Heart left ventricle (tissue), 16 donors: ENCODE data around the gene POMGNT1. TPM values are rescaled to one million over a fixed set of nuclear protein-coding genes. Genes with fewer than 3 reads are reported as not detected.

Experiments
- ATAC-seq, 4 donors: fragments of 200-7000 bp; cut with Tn5 transposase; one replicate each; pipeline ENCODE4 v1.9.1; 2020 to 2022; ENCODE audit warnings: moderate library complexity in 4 of 4, mild to moderate bottlenecking in 3 of 4, moderate number of reproducible peaks in 1 of 4
- DNase-seq, 5 donors: peaks; one replicate each; pipeline ENCODE4 v3.0.0-alpha.2; 2020
- H3K27ac ChIP-seq, 12 donors: fragments of 200-600 bp; sonication (generic) in 4 of 12; one replicate each; pipeline versions ENCODE4 v1.5.0 to v1.8.0; 2016 to 2022; ENCODE audit warnings: mild to moderate bottlenecking in 2 of 12
- H3K27me3 ChIP-seq, 9 donors: fragments of 200-600 bp; sonication (generic) in 2 of 9; one replicate each; pipeline versions ENCODE4 v1.5.1 to v1.8.0; 2016 to 2022; ENCODE audit warnings: mild to moderate bottlenecking in 3 of 9
- H3K36me3 ChIP-seq, 9 donors: fragments of 200-600 bp; sonication (generic) in 2 of 9; one replicate each; pipeline versions ENCODE4 v1.5.0 to v1.8.0; 2018 to 2022; ENCODE audit warnings: mild to moderate bottlenecking in 2 of 9
- H3K4me1 ChIP-seq, 12 donors: fragments of 200-600 bp; sonication (generic) in 4 of 12; one replicate each; pipeline versions ENCODE4 v1.5.0 to v1.8.0; 2016 to 2022; ENCODE audit warnings: mild to moderate bottlenecking in 3 of 12
- H3K4me3 ChIP-seq, 12 donors: fragments of 200-600 bp; sonication (generic) in 4 of 12; one replicate each; pipeline versions ENCODE4 v1.5.0 to v1.8.0; 2017 to 2022; ENCODE audit warnings: mild to moderate bottlenecking in 9 of 12, moderate library complexity in 4 of 12
- H3K9me3 ChIP-seq, 12 donors: fragments of 200-600 bp; sonication (generic) in 4 of 12; one replicate each; pipeline versions ENCODE4 v1.5.0 to v1.8.0; 2016 to 2022; ENCODE audit warnings: mild to moderate bottlenecking in 1 of 12
- CTCF ChIP-seq, 12 donors: fragments of 200-600 bp; sonication (generic) in 4 of 12; IDR thresholded peaks; one replicate each; pipeline versions ENCODE4 v1.5.0 to v1.8.0; 2018 to 2022; ENCODE audit warnings: antibody characterized with exemption in 12 of 12, mild to moderate bottlenecking in 5 of 12
- POLR2A ChIP-seq, 2 donors: fragments of 450-650 bp; IDR thresholded peaks; one replicate each; pipeline ENCODE4 v1.6.1; 2017; ENCODE audit warnings: antibody characterized with exemption in 2 of 2, mild to moderate bottlenecking in 2 of 2, moderate library complexity in 2 of 2
- WGBS, 4 donors: extraction: QIAGEN DNeasy Blood & Tissue Kit in 2 of 4; methylation state at CpG; one replicate each; pipeline versions ENCODE4 v1.1.5 to v1.1.7; 2013 to 2018; 5-methylcytosine and 5-hydroxymethylcytosine counted together
- intact Hi-C, 10 donors: fragments of 100-400 bp; cut with DNase I; formaldehyde crosslinking; loops; one replicate each; pipeline versions ENCODE4 v1.11.1 to v1.14.2; 2022
- polyA plus RNA-seq, 2 donors: library from polyadenylated mRNA; stranded (reverse); fragments of 200-250 nt; gene quantifications; one replicate each; pipeline ENCODE4 v1.2.3, GENCODE V29; 2013
- total RNA-seq, 9 donors: library from RNA; depleted of rRNA in 2 of 9; stranded (reverse); fragments of >200 nt in 2 of 9; fragmentation: NEBNext Ultra II Directional in 3 of 9; extraction: Animal tissue kit (Norgen Biotek cat#: 25700) in 3 of 9; gene quantifications; one replicate each; pipeline versions ENCODE4 v1.1.0 to v1.2.4, GENCODE V29; 2016 to 2023
- donor health status: ischemic (EF 13 %, LVEDD 7.1; RV severe dilation, severe dysfunction).
- donor health status: healthy with polysubstance abuse.
- donor health status: DM: no; HTN: yes; CAD: no.
- donor health status: DM: no; HTN: no; CAD: no.
- donor health status: ischemic (EF 25% LVEDD 6.9; RV normal size, moderate dysfunction).
- donor health status: ischemic (EF 25% LVEDD 5.7; RV mildly dilated, moderate dysfunction).
- donor health status: healthy.
- donor health status: DM: yes; HTN: yes; CAD: no.
- donor health status: ischemic (EF 35%, LVEDD 5.7; RV mildly dilated, moderate dysfunction).
- donor health status: nonischemic (EF 11% LVEDD 7.7; RV severe dilation, severe dysfunction).
- donor health status: DM: yes; HTN: yes; CAD: no.
- donor health status: PGD.
- donor health status: ischemic (EF 29% LVEDD 5.4; RV normal size, mild dysfunction).
- donor health status: nonischemic (EF 23%, LVEDD 6.1; RV moderate dilation, normal function).

The POMGNT1 gene
- total and polyA plus RNA-seq, 11 donors: 85.2 to 203 (median 139) TPM

- Histone ChIP-seq H3K4me3 (no peak overlapping the region), H3K27me3 (no peaks in the 10 kb centered on the region), H3K36me3 (peaks cover 0 to 25% (median 0%) of the 10 kb centered on the region in 9 donors), H3K27ac (no peak overlapping the region), H3K9me3 (no peaks in the 10 kb centered on the region), H3K4me1 (peaks cover 0 to 25% (median 0%) of the 10 kb centered on the region in 12 donors)
- no peak for DNase-seq
- intact Hi-C loops: loop anchor here in 6 of 10 donors (2.0 to 5.0 kb wide), 2 partner anchors 184 to 185 kb away; no protein-coding TSS in a partner anchor
- ATAC-seq: peak in 1 of 4 donors; percentile 27
- TF ChIP-seq CTCF (IDR thresholded peaks at IDR 0.05) (no peak), POLR2A (IDR thresholded peaks at IDR 0.05) (no peak)
- WGBS, 4 donors: 43 to 63% (median 48%) methylated on average over 4 of the region's 4 CpGs
Observed at GRCh38 chr1:46221749-46222148, 23.5 kb upstream of the POMGNT1 start.

- TF ChIP-seq CTCF (IDR thresholded peaks at IDR 0.05) (no peak), POLR2A (IDR thresholded peaks at IDR 0.05) (no peak)
- no peak for ATAC-seq
- Histone ChIP-seq H3K27me3 (no peaks in the 10 kb centered on the region), H3K4me1 (peaks cover 0 to 25% (median 0%) of the 10 kb centered on the region in 12 donors), H3K4me3 (no peak overlapping the region), H3K36me3 (peaks cover 0 to 27% (median 0%) of the 10 kb centered on the region in 9 donors), H3K9me3 (no peaks in the 10 kb centered on the region), H3K27ac (no peak overlapping the region)
- 77 to 85% (median 80%) methylated on average over 3 of the region's 3 CpGs for WGBS, 4 donors
- intact Hi-C loops: loop anchor here in 4 of 10 donors (5.0 kb wide), 1 partner anchor 184 kb away; no protein-coding TSS in a partner anchor
- DNase-seq: no peak
Observed at GRCh38 chr1:46220808-46221207, 22.6 kb upstream of the POMGNT1 start.

GRCh38 chr1:46219551-46220520, 21.6 kb upstream of the POMGNT1 start:
- TF ChIP-seq CTCF (IDR thresholded peaks at IDR 0.05) (no peak), POLR2A (IDR thresholded peaks at IDR 0.05) (no peak)
- Histone ChIP-seq H3K27ac (no peak overlapping the region), H3K9me3 (no peaks in the 10 kb centered on the region), H3K27me3 (no peaks in the 10 kb centered on the region), H3K4me1 (peaks cover 0 to 25% (median 0%) of the 10 kb centered on the region in 12 donors), H3K4me3 (no peak overlapping the region), H3K36me3 (peaks cover 0 to 27% (median 0%) of the 10 kb centered on the region in 9 donors)
- ATAC-seq (peak in 1 of 4 donors; percentile 29), DNase-seq (no peak)
- intact Hi-C loops: loop anchor here in 4 of 10 donors (5.0 kb wide), 1 partner anchor 183 kb away; no protein-coding TSS in a partner anchor
- WGBS, 4 donors: 73 to 78% (median 75%) methylated on average over 13 to 18 of the region's 18 CpGs

GRCh38 chr1:46218443-46218842, 20.2 kb upstream of the POMGNT1 start:
- no peaks in the 10 kb centered on the region for H3K9me3 ChIP-seq
- no peak overlapping the region for H3K27ac ChIP-seq
- H3K4me3 ChIP-seq: no peak overlapping the region
- no peaks in the 10 kb centered on the region for H3K27me3 ChIP-seq
- no peak for DNase-seq
- ATAC-seq: no peak
- no peak for TF ChIP-seq CTCF (IDR thresholded peaks at IDR 0.05)
- TF ChIP-seq POLR2A (IDR thresholded peaks at IDR 0.05): no peak
- H3K36me3 ChIP-seq: peaks cover 0 to 27% (median 0%) of the 10 kb centered on the region in 9 donors
- intact Hi-C loops: no loop called here
- H3K4me1 ChIP-seq: peaks cover 0 to 20% (median 0%) of the 10 kb centered on the region in 12 donors
- 90 to 94% (median 91%) methylated on average over 8 of the region's 8 CpGs for WGBS, 4 donors
